GM12874 (cell line): Measurements from ENCODE around the gene ADPRHL1.

Source experiments
- TF ChIP-seq, protein P1 (sequence below): IDR thresholded peaks from 2 replicates; pipeline ENCODE4 v1.5.1; 2011; ENCODE audit warnings: low read depth, mild to moderate bottlenecking, control low read depth, low read length, moderate library complexity; ENCODE audit not compliant: insufficient read depth

ADPRHL1 gene

DNA sequence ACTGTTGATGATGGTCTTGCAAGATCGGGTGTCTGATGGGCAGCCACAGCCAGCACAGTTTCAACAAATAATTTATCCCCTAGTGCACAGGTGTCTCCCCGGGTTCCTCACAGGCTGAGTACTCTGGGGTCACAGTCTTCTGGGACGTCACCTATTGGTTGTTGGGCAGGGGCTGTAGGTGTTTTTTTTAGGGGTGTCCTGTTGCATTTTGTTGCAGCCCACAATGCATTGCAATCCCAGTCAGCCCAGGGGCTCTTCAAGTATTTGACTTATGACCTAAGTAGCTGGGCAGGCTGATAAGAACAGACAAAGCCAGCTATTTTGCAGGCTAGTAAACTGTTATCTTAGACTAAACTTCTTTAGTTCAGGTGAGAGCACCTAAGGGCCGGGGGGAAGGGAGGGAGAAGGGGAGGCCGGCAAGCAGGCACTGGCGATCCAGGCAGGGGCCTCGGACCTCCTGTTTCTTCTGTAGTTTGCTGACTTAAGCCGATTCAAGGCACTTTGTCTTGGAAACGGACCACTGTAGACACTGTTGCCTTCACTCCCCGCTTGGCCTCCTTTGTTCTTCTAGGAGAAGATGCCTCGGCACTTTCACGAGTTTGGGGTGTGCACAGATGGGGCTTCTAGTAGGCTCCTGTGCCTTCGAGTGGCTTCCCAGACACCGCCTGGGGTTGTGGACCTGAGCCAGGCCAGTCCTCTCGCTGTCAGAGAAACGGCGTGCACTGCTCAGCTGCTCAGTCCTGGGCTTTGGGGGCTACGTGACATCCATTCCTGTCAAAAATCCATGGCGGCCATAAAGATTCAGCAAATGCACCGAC, 55.5 kb downstream of the ADPRHL1 start:
- TF ChIP-seq, protein P1, sequence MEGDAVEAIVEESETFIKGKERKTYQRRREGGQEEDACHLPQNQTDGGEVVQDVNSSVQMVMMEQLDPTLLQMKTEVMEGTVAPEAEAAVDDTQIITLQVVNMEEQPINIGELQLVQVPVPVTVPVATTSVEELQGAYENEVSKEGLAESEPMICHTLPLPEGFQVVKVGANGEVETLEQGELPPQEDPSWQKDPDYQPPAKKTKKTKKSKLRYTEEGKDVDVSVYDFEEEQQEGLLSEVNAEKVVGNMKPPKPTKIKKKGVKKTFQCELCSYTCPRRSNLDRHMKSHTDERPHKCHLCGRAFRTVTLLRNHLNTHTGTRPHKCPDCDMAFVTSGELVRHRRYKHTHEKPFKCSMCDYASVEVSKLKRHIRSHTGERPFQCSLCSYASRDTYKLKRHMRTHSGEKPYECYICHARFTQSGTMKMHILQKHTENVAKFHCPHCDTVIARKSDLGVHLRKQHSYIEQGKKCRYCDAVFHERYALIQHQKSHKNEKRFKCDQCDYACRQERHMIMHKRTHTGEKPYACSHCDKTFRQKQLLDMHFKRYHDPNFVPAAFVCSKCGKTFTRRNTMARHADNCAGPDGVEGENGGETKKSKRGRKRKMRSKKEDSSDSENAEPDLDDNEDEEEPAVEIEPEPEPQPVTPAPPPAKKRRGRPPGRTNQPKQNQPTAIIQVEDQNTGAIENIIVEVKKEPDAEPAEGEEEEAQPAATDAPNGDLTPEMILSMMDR: no peak

DNA sequence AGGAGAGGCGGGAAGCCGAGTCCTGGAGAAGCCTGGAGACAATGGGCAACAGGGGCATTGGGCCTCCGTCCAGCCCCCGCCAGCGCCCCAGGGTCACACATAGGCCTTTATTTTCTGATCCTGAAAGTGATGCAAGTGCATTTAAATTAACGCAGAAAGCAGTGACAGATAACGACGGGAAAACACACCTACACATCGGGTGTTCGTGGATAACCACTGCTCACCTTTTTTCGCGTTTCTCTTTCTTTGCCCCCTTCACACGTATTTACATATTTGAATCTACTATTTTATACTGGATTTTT, 59.0 kb downstream of the ADPRHL1 start:
- TF ChIP-seq, protein P1: no peak

DNA sequence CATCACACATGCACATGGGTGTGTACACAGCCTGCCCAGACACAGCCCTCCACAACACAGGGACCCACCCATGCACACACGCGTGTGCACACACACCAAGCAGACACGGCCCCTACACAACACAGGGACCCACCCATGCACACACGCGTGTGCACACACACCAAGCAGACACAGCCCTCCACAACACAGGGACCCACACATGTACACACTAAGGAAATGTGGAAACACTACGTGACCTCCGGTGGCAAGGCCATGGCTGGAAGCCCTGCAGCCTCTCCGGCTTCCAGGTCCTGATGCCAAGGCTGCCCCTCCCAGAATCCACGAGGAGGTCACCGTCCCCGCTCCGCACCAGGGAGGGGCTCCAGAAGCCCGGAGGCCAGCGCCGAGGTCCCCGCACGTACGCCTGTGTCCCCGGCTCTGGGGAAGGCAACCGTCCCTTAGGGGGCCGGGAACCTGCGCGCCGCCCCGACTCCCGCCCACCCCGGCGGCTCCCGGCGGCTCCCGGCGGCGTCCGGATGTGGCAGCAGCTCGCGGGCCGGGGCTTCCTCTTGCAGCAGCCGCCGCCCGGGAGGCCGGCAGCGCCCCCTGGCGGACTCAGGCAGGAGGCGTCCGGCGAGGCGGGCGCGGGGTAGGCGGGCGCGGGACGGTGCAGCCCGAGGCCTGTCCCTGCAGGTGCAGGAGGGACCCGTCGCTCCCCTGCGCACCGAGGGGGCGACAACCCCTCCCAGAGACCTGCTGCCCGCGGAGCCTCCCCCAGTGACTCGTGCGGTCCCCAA, 59.5 kb downstream of the ADPRHL1 start:
- TF ChIP-seq, protein P1: peak; percentile 84

DNA sequence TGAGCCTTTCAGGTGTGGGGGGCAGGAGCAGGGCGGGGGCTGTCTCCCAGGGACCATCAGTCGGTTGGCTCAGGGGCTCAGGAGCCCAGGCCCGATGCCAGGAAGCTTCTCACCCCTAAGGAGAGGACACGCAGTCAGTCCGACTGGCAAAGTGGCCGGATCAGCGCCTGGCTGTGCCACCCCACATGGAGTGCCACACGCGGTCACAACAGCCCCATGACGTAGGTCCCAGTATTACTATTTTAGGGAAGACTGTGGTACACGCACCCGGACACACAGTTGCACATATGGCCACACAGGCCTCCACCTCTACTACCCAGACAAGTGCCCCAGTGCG, 60.1 kb downstream of the ADPRHL1 start:
- TF ChIP-seq, protein P1: no peak

DNA sequence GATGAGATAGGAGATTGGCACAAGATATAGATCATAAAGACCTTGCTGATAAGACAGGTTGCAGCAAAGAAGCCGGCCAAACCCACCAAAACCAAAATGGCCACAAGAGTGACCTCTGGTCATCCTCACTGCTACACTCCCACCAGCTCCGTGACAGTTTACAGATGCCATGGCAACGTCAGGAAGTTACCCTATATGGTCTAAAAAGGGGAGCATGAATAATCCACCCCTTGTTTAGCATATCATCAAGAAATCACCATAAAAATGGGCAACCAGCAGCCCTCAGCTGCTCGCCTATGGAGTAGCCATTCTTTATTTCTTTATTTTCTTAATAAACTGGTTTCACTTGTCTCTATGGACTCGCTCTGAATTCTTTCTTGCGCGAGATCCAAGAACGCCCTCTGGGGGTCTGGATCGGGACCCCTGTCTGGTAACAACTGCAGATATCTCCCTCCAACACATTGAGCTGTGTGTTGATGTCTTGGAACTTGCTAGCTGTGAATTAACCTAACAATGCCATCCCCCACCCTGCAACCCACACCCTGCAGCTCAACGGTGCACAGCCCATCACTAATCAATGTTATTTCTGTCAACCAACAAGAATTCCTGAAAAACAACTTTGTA, 62.3 kb downstream of the ADPRHL1 start:
- TF ChIP-seq, protein P1: no peak

DNA sequence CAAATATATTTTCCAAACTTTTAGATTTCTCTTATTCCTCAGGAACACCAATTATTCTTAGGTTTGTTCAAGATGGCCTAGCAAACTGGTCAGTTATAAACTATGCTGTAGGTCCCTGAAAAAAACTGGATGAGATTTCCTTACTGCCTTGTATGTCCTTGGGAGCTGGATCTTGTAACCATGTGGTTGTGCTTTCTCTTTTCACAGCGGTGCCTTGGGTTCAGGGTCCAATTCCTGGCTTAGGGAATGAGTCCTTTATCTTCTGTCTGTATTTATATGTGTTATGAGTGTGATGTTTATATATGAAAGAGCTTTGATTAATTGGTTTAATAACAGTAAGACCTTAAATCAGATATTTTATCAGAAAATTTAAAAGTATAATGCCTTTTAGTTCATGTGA, 65.9 kb downstream of the ADPRHL1 start:
- TF ChIP-seq, protein P1: no peak

DNA sequence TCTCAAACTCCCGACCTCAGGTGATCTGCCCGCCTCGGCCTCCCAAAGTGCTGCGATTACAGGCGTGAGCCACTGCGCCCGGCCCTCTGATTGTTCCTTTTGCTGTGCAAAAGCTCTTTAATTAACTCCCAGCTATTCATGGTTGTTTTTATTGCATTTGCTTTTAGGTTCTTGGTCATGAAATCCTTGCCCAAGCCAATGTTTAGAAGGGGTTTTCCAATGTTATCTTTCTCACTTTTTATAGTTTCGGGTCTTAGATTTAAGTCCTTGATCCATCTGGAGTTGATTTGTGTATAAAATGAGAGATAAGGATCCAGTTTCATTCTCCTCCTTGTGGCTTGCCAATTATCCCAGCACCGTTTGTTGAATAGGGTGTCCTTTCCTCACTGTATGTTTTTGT, 70.2 kb downstream of the ADPRHL1 start:
- TF ChIP-seq, protein P1: no peak
